Astrocyte (in vitro differentiated cells and primary cell): ENCODE measurements around the gene KRTAP4-8. TPM values are rescaled to one million over a fixed set of nuclear protein-coding genes. Genes with fewer than 3 reads are reported as not detected.

Experiments
- DNase-seq: peaks from one replicate; pipeline ENCODE4 v3.0.0-alpha.2; 2010; ENCODE audit warnings: low read depth
- FAIRE-seq: peaks from 2 replicates; lab custom pipeline; 2011; peaks lifted over from hg19 to GRCh38; lab: Jason Lieb, UNC
- H2AFZ ChIP-seq: 2 replicates; pipeline ENCODE4 v1.6.0; 2012; ENCODE audit warnings: low read depth, low read length, inconsistent platforms
- H3K27ac ChIP-seq: 2 replicates; pipeline ENCODE4 v1.5.1; 2011; ENCODE audit warnings: low read depth, low read length, inconsistent platforms
- H3K27me3 ChIP-seq: 2 replicates; pipeline ENCODE4 v1.6.0; 2011; ENCODE audit warnings: low read length, inconsistent platforms; ENCODE audit not compliant: insufficient read depth
- H3K36me3 ChIP-seq: 2 replicates; pipeline ENCODE4 v1.5.1; 2011; ENCODE audit warnings: low read length, inconsistent platforms; ENCODE audit not compliant: insufficient read depth
- H3K4me1 ChIP-seq: 2 replicates; pipeline ENCODE4 v1.5.1; 2011; ENCODE audit warnings: low read length, inconsistent platforms; ENCODE audit not compliant: insufficient read depth
- H3K4me2 ChIP-seq: 2 replicates; pipeline ENCODE4 v1.6.0; 2012; ENCODE audit warnings: low read length, inconsistent platforms
- H3K4me3 ChIP-seq: 2 replicates; pipeline ENCODE4 v1.5.1; 2011; ENCODE audit warnings: low read depth, mild to moderate bottlenecking, low read length, inconsistent platforms; ENCODE audit not compliant: insufficient read depth
- H3K79me2 ChIP-seq: 2 replicates; pipeline ENCODE4 v1.6.0; 2012; ENCODE audit warnings: mild to moderate bottlenecking, low read length, inconsistent platforms; ENCODE audit not compliant: insufficient read depth
- H3K9ac ChIP-seq: 2 replicates; pipeline ENCODE4 v1.6.0; 2012; ENCODE audit warnings: mild to moderate bottlenecking, low read length, inconsistent platforms
- H3K9me3 ChIP-seq: 2 replicates; pipeline ENCODE4 v1.5.1; 2012; ENCODE audit warnings: low read depth, mild to moderate bottlenecking, low read length, inconsistent platforms; ENCODE audit not compliant: insufficient read depth
- H4K20me1 ChIP-seq: 2 replicates; pipeline ENCODE4 v1.6.0; 2012; ENCODE audit warnings: low read length, inconsistent platforms; ENCODE audit not compliant: insufficient read depth
- H3K27ac Mint-ChIP-seq: one replicate; pipeline ENCODE4 v1.8.0; 2021; ENCODE audit warnings: mild to moderate bottlenecking, mixed read lengths; ENCODE audit not compliant: unreplicated experiment
- H3K27me3 Mint-ChIP-seq: one replicate; pipeline ENCODE4 v1.8.0; 2021; ENCODE audit warnings: low read depth, mixed read lengths; ENCODE audit not compliant: unreplicated experiment
- H3K36me3 Mint-ChIP-seq: one replicate; pipeline ENCODE4 v1.8.0; 2021; ENCODE audit warnings: low read depth, mixed read lengths; ENCODE audit not compliant: unreplicated experiment
- H3K4me1 Mint-ChIP-seq: one replicate; pipeline ENCODE4 v1.8.0; 2021; ENCODE audit warnings: low read depth, mixed read lengths; ENCODE audit not compliant: unreplicated experiment
- H3K4me3 Mint-ChIP-seq: one replicate; pipeline ENCODE4 v1.8.0; 2021; ENCODE audit warnings: mild to moderate bottlenecking, moderate library complexity, mixed read lengths; ENCODE audit not compliant: unreplicated experiment
- H3K9me3 Mint-ChIP-seq: one replicate; pipeline ENCODE4 v1.8.0; 2021; ENCODE audit warnings: mild to moderate bottlenecking, mixed read lengths; ENCODE audit not compliant: unreplicated experiment
- CTCF ChIP-seq: IDR thresholded peaks from 2 replicates; pipeline ENCODE4 v1.5.1; 2011; ENCODE audit warnings: low read depth, mild to moderate bottlenecking, inconsistent platforms, low read length, moderate library complexity; ENCODE audit not compliant: insufficient read depth
- EZH2 ChIP-seq: IDR thresholded peaks from 2 replicates; pipeline ENCODE4 v1.6.1; 2012; ENCODE audit warnings: mild to moderate bottlenecking, low read length, inconsistent platforms; ENCODE audit not compliant: insufficient read depth
- total RNA-seq: library from RNA; stranded (reverse); gene quantifications from 2 replicates; pipeline ENCODE4 v1.2.1, GENCODE V29; 2021

KRTAP4-8 gene
- total RNA-seq, 1 donor from 2014 or later, result not detected

GRCh38 chr17:41052566-41052965, 45.4 kb downstream of the KRTAP4-8 start:
- Histone ChIP-seq H3K4me1 (peaks cover 14% of the 10 kb centered on the region), H3K27ac (no peak overlapping the region), H4K20me1 (no peaks in the 10 kb centered on the region), H3K36me3 (no peaks in the 10 kb centered on the region), H3K9me3 (no peaks in the 10 kb centered on the region), H3K27me3 (no peaks in the 10 kb centered on the region), H3K9ac (no peak overlapping the region), H2AFZ (no peak overlapping the region), H3K79me2 (no peaks in the 10 kb centered on the region), H3K4me2 (no peak overlapping the region), H3K4me3 (no peak overlapping the region)
- TF ChIP-seq EZH2 (no peak), CTCF (no peak)
- peak; percentile 75 for DNase-seq
- no peak overlapping the region for H3K4me3 Mint-ChIP-seq
- H3K36me3 Mint-ChIP-seq, result no peaks in the 10 kb centered on the region
- H3K4me1 Mint-ChIP-seq, result peaks cover 16% of the 10 kb centered on the region
- peak; percentile 32 for FAIRE-seq
- no peaks in the 10 kb centered on the region for H3K27me3 Mint-ChIP-seq
- no peaks in the 10 kb centered on the region for H3K9me3 Mint-ChIP-seq
- no peak overlapping the region for H3K27ac Mint-ChIP-seq

GRCh38 chr17:41049110-41049509, 48.8 kb downstream of the KRTAP4-8 start:
- Histone ChIP-seq H3K9ac (peak overlapping the region; percentile 66), H3K4me2 (peak overlapping the region; percentile 63), H3K79me2 (no peaks in the 10 kb centered on the region), H3K36me3 (no peaks in the 10 kb centered on the region), H3K4me3 (peak overlapping the region; percentile 13), H3K27me3 (no peaks in the 10 kb centered on the region), H3K27ac (peak overlapping the region; percentile 87), H2AFZ (no peak overlapping the region), H3K9me3 (no peaks in the 10 kb centered on the region), H3K4me1 (peaks cover 14% of the 10 kb centered on the region), H4K20me1 (no peaks in the 10 kb centered on the region)
- DNase-seq (peak; percentile 84), FAIRE-seq (no peak)
- Mint-ChIP-seq H3K27ac (peak overlapping the region; percentile 72), H3K4me3 (no peak overlapping the region), H3K27me3 (no peaks in the 10 kb centered on the region), H3K4me1 (peaks cover 14% of the 10 kb centered on the region), H3K36me3 (no peaks in the 10 kb centered on the region), H3K9me3 (no peaks in the 10 kb centered on the region)
- TF ChIP-seq CTCF (no peak), EZH2 (no peak)

GRCh38 chr17:41048441-41048840, 49.5 kb downstream of the KRTAP4-8 start:
- H3K36me3 Mint-ChIP-seq, result no peaks in the 10 kb centered on the region
- peak overlapping the region; percentile 66 for H3K9ac ChIP-seq
- DNase-seq, result peak; percentile 67

More at GRCh38 chr17:41048441-41048840, 49.5 kb downstream of the KRTAP4-8 start:
- H3K9me3 ChIP-seq, result no peaks in the 10 kb centered on the region
- H3K4me2 ChIP-seq, result peak overlapping the region; percentile 63
- TF ChIP-seq CTCF (no peak), EZH2 (no peak)
- H3K4me1 ChIP-seq, result peaks cover 14% of the 10 kb centered on the region
- H3K36me3 ChIP-seq, result no peaks in the 10 kb centered on the region
- no peaks in the 10 kb centered on the region for H4K20me1 ChIP-seq
- H3K79me2 ChIP-seq, result no peaks in the 10 kb centered on the region
- H3K27ac ChIP-seq, result peak overlapping the region; percentile 87
- peaks cover 14% of the 10 kb centered on the region for H3K4me1 Mint-ChIP-seq
- H3K27me3 ChIP-seq, result no peaks in the 10 kb centered on the region
- no peak overlapping the region for H3K4me3 Mint-ChIP-seq
- FAIRE-seq, result peak; percentile 99
- peak overlapping the region; percentile 72 for H3K27ac Mint-ChIP-seq
- peak overlapping the region; percentile 48 for H2AFZ ChIP-seq
- no peaks in the 10 kb centered on the region for H3K27me3 Mint-ChIP-seq
- no peaks in the 10 kb centered on the region for H3K9me3 Mint-ChIP-seq
- peak overlapping the region; percentile 24 for H3K4me3 ChIP-seq

Other genes starting within 250 kb of the KRTAP4-8 start
- gene KRT12, start 230.9 kb downstream of the KRTAP4-8 start, total RNA-seq, result not detected in 2 replicates
- gene KRT20, start 212.9 kb downstream of the KRTAP4-8 start, total RNA-seq, result not detected in 2 replicates
- gene KRT23, start 160.5 kb downstream of the KRTAP4-8 start, total RNA-seq, result not detected in 2 replicates
- not detected in 2 replicates for gene KRT39, start 131.2 kb downstream of the KRTAP4-8 start, total RNA-seq
- not detected in 2 replicates for gene KRT40, start 113.8 kb downstream of the KRTAP4-8 start, total RNA-seq
- not detected in 2 replicates for gene KRTAP3-3, start 104.0 kb downstream of the KRTAP4-8 start, total RNA-seq
- gene KRTAP3-2, start 98.2 kb downstream of the KRTAP4-8 start, total RNA-seq, result not detected in 2 replicates
- not detected in 2 replicates for gene KRTAP3-1, start 89.0 kb downstream of the KRTAP4-8 start, total RNA-seq
- gene KRTAP1-5, start 70.9 kb downstream of the KRTAP4-8 start, total RNA-seq, result not detected in 2 replicates
- gene KRTAP1-4, start 67.9 kb downstream of the KRTAP4-8 start, total RNA-seq, result not detected in 2 replicates
- gene KRTAP1-3, start 63.3 kb downstream of the KRTAP4-8 start, total RNA-seq, result not detected in 2 replicates
- not detected in 2 replicates for gene KRTAP1-1, start 56.7 kb downstream of the KRTAP4-8 start, total RNA-seq
- not detected in 2 replicates for gene KRTAP2-1, start 50.8 kb downstream of the KRTAP4-8 start, total RNA-seq
- gene KRTAP2-2, start 42.9 kb downstream of the KRTAP4-8 start, total RNA-seq, result not detected in 2 replicates
- gene KRTAP2-3, start 38.0 kb downstream of the KRTAP4-8 start, total RNA-seq, result 3.8 and 7.1 TPM in 2 replicates
- not detected in 2 replicates for gene KRTAP2-4, start 32.3 kb downstream of the KRTAP4-8 start, total RNA-seq
- gene KRTAP4-7, start 14.0 kb downstream of the KRTAP4-8 start, total RNA-seq, result not detected in 2 replicates
- not detected in 2 replicates for gene KRTAP4-16, start 4.1 kb upstream of the KRTAP4-8 start, total RNA-seq
- gene KRTAP4-9, start 7.2 kb upstream of the KRTAP4-8 start, total RNA-seq, result not detected in 2 replicates
- gene KRTAP4-11, start 20.2 kb upstream of the KRTAP4-8 start, total RNA-seq, result not detected in 2 replicates
- gene KRTAP4-12, start 26.0 kb upstream of the KRTAP4-8 start, total RNA-seq, result not detected in 2 replicates
- gene KRTAP4-6, start 42.4 kb upstream of the KRTAP4-8 start, total RNA-seq, result not detected in 2 replicates
- gene KRTAP4-5, start 51.7 kb upstream of the KRTAP4-8 start, total RNA-seq, result not detected in 2 replicates
- not detected in 2 replicates for gene KRTAP4-4, start 62.6 kb upstream of the KRTAP4-8 start, total RNA-seq
- not detected in 2 replicates for gene KRTAP4-3, start 70.1 kb upstream of the KRTAP4-8 start, total RNA-seq
- not detected in 2 replicates for gene KRTAP4-2, start 80.1 kb upstream of the KRTAP4-8 start, total RNA-seq
- not detected in 2 replicates for gene KRTAP4-1, start 86.8 kb upstream of the KRTAP4-8 start, total RNA-seq
- gene KRTAP9-1, start 91.7 kb upstream of the KRTAP4-8 start, total RNA-seq, result not detected in 2 replicates
- not detected in 2 replicates for gene KRTAP9-2, start 128.5 kb upstream of the KRTAP4-8 start, total RNA-seq
- gene KRTAP9-3, start 134.3 kb upstream of the KRTAP4-8 start, total RNA-seq, result not detected in 2 replicates
- not detected in 2 replicates for gene KRTAP9-8, start 139.9 kb upstream of the KRTAP4-8 start, total RNA-seq
- not detected in 2 replicates for gene KRTAP9-4, start 151.5 kb upstream of the KRTAP4-8 start, total RNA-seq
- not detected in 2 replicates for gene KRTAP9-9, start 157.2 kb upstream of the KRTAP4-8 start, total RNA-seq
- gene KRTAP9-6, start 167.2 kb upstream of the KRTAP4-8 start, total RNA-seq, result not detected in 2 replicates
- not detected in 2 replicates for gene KRTAP9-7, start 177.6 kb upstream of the KRTAP4-8 start, total RNA-seq
- gene KRTAP29-1, start 204.7 kb upstream of the KRTAP4-8 start, total RNA-seq, result not detected in 2 replicates
- not detected in 2 replicates for gene KRTAP16-1, start 211.2 kb upstream of the KRTAP4-8 start, total RNA-seq
- not detected in 2 replicates for gene KRTAP17-1, start 217.6 kb upstream of the KRTAP4-8 start, total RNA-seq